B cell (primary cell): Measurements from ENCODE around the gene BPIFA1. TPM values are rescaled to one million over a fixed set of nuclear protein-coding genes. Genes with fewer than 3 reads are reported as not detected.

Source experiments
- ATAC-seq: fragments of 200-7000 bp; cut with Tn5 transposase; one replicate; pipeline ENCODE4 v1.10.0; 2021; ENCODE audit warnings: low read depth, mild to moderate bottlenecking, moderate number of reproducible peaks, moderate library complexity
- CTCF ChIA-PET: fragments of 350-600 bp; sonication (Branson Sonifier 250); formaldehyde crosslinking; loops from one replicate; lab custom pipeline; 2021; ENCODE audit warnings: antibody characterized with exemption, inconsistent platforms; lab: Charles Lee
- POLR2A ChIA-PET: fragments of 350-600 bp; sonication (Branson Sonifier 250); formaldehyde crosslinking; loops from one replicate; lab custom pipeline; 2021; ENCODE audit warnings: antibody characterized with exemption; lab: Charles Lee
- DNase-seq: peaks from one replicate; pipeline ENCODE4 v3.0.0; 2013
- H2AFZ ChIP-seq: 2 replicates; pipeline ENCODE4 v1.6.1; 2012; ENCODE audit warnings: mild to moderate bottlenecking, low read depth, low read length; ENCODE audit not compliant: insufficient read depth, poor library complexity, severe bottlenecking
- H3K27ac ChIP-seq, 2 donors: 1 replicate in 1 of 2; 2 replicates in 1 of 2; pipeline ENCODE4 v1.5.1; 2012 to 2013; ENCODE audit warnings: low read length in 2 of 2, mild to moderate bottlenecking in 2 of 2, moderate library complexity in 1 of 2
- H3K27me3 ChIP-seq, 4 experiments: fragments of 200-600 bp in 1 of 4; sonication (generic) in 1 of 4; replicated peaks in 1 of 4; 1 replicate in 2 of 4; 2 replicates in 2 of 4; pipeline versions ENCODE4 v1.6.1 to v1.7.0; 2013 to 2016; ENCODE audit warnings: low read length in 3 of 4, mild to moderate bottlenecking in 2 of 4, mixed read lengths in 1 of 4, moderate library complexity in 1 of 4; ENCODE audit not compliant: insufficient read depth in 4 of 4, control insufficient read depth in 3 of 4; ENCODE audit errors: control extremely low read depth in 1 of 4
- H3K36me3 ChIP-seq, 2 experiments: replicated peaks in 1 of 2; 1 replicate in 1 of 2; 2 replicates in 1 of 2; pipeline versions ENCODE4 v1.6.1 to v1.7.1; 2013; ENCODE audit warnings: low read length in 1 of 2; ENCODE audit not compliant: insufficient read depth in 2 of 2, control insufficient read depth in 1 of 2; ENCODE audit errors: control extremely low read depth in 1 of 2, extremely low read depth in 1 of 2
- H3K4me1 ChIP-seq, 2 donors: fragments of 200-600 bp in 1 of 2; sonication (generic) in 1 of 2; 1 replicate in 1 of 2; 2 replicates in 1 of 2; pipeline versions ENCODE4 v1.5.1 to v1.6.1; 2013 to 2017; ENCODE audit warnings: low read length in 2 of 2; ENCODE audit not compliant: control insufficient read depth in 2 of 2, insufficient read depth in 2 of 2
- H3K4me2 ChIP-seq: replicated peaks from 2 replicates; pipeline ENCODE3; 2012; ENCODE audit warnings: mild to moderate bottlenecking, low read depth, low read length; ENCODE audit not compliant: poor library complexity, severe bottlenecking
- H3K4me3 ChIP-seq, 5 experiments: fragments of 200-600 bp in 1 of 5; sonication (generic) in 1 of 5; 1 replicate in 3 of 5; 2 replicates in 2 of 5; pipeline versions ENCODE4 v1.5.1 to v1.7.0; 2011 to 2016; ENCODE audit warnings: low read length in 4 of 5, mild to moderate bottlenecking in 4 of 5, low read depth in 2 of 5, control low read depth in 1 of 5, moderate library complexity in 1 of 5; ENCODE audit not compliant: insufficient read depth in 1 of 5; ENCODE audit errors: control extremely low read depth in 1 of 5, extremely low read depth in 1 of 5
- H3K79me2 ChIP-seq: fragments of 200-600 bp; sonication (generic); one replicate; pipeline ENCODE4 v1.6.0; 2016; ENCODE audit warnings: low read length; ENCODE audit not compliant: control insufficient read depth, insufficient read depth
- H3K9ac ChIP-seq: fragments of 200-600 bp; sonication (generic); 2 replicates; pipeline ENCODE4 v1.6.1; 2017; ENCODE audit warnings: mild to moderate bottlenecking, low read length, moderate library complexity
- H3K9me3 ChIP-seq, 3 donors: one replicate each; pipeline versions ENCODE4 v1.6.1 to v1.7.1; 2013; ENCODE audit warnings: low read length in 2 of 3; ENCODE audit not compliant: control insufficient read depth in 2 of 3, insufficient read depth in 1 of 3; ENCODE audit errors: control extremely low read depth in 1 of 3
- H4K20me1 ChIP-seq: 2 replicates; pipeline ENCODE4 v1.6.0; 2012; ENCODE audit warnings: mild to moderate bottlenecking, low read length; ENCODE audit not compliant: insufficient read depth, control insufficient read depth, poor library complexity, severe bottlenecking
- H3K27ac Mint-ChIP-seq: one replicate; pipeline ENCODE4 v1.8.0; 2021; ENCODE audit warnings: mixed read lengths
- H3K27me3 Mint-ChIP-seq: one replicate; pipeline ENCODE4 v1.8.0; 2021; ENCODE audit warnings: mixed read lengths
- H3K4me1 Mint-ChIP-seq: one replicate; pipeline ENCODE4 v1.8.0; 2021; ENCODE audit warnings: mixed read lengths
- H3K4me3 Mint-ChIP-seq: one replicate; pipeline ENCODE4 v1.8.0; 2021; ENCODE audit warnings: mixed read lengths
- H3K9me3 Mint-ChIP-seq: one replicate; pipeline ENCODE4 v1.8.0; 2022; ENCODE audit warnings: mixed read lengths; ENCODE audit not compliant: insufficient read depth
- CTCF ChIP-seq: fragments of 200-600 bp; IDR thresholded peaks from one replicate; pipeline ENCODE4 v1.8.0; 2022; ENCODE audit warnings: antibody characterized with exemption, mild to moderate bottlenecking
- EZH2 ChIP-seq: IDR thresholded peaks from 2 replicates; pipeline ENCODE4 v1.6.1; 2012; ENCODE audit warnings: borderline replicate concordance, low read depth, mild to moderate bottlenecking, moderate library complexity, low read length; ENCODE audit not compliant: insufficient read depth, poor library complexity, severe bottlenecking
- WGBS: methylation state at CpG from one replicate; pipeline ENCODE4 v1.1.5; 2013; ENCODE audit warnings: missing lambda C conversion rate; ENCODE audit not compliant: insufficient coverage; 5-methylcytosine and 5-hydroxymethylcytosine counted together
- intact Hi-C: fragments of 100-400 bp; cut with micrococcal nuclease; formaldehyde crosslinking; loops from one replicate; pipeline ENCODE4 v1.10.0; 2022
- polyA plus RNA-seq: library from polyadenylated mRNA; depleted of rRNA; stranded (reverse); fragments of >200 nt; gene quantifications from 2 replicates; pipeline ENCODE4 v1.2.3, GENCODE V29; 2012
- total RNA-seq, 2 donors: library from RNA; stranded (reverse); fragments of 120-200 nt in 1 of 2; gene quantifications; 1 replicate in 1 of 2; 2 replicates in 1 of 2; pipeline versions ENCODE4 v1.2.3 to v1.2.4, GENCODE V29; 2013 to 2022

Gene BPIFA1
- total and polyA plus RNA-seq, 2 donors (not counting 1 experiment from before 2014, with no cell fraction given): not detected

- intact Hi-C loops: no loop called here
- no peak overlapping the region for H3K4me3 ChIP-seq
- H2AFZ ChIP-seq: no peak overlapping the region
- Mint-ChIP-seq H3K9me3 (no peaks in the 10 kb centered on the region), H3K4me3 (no peak overlapping the region), H3K27me3 (peaks cover 38% of the 10 kb centered on the region), H3K27ac (no peak overlapping the region), H3K4me1 (no peaks in the 10 kb centered on the region)
- H3K4me1 ChIP-seq: no peaks in the 10 kb centered on the region
- no peaks in the 10 kb centered on the region for H4K20me1 ChIP-seq
- ATAC-seq: no peak
- H3K9ac ChIP-seq: no peak overlapping the region
- no peak overlapping the region for H3K4me2 ChIP-seq
- no peak overlapping the region for H3K27ac ChIP-seq
- DNase-seq: no peak
- H3K9me3 ChIP-seq: no peaks in the 10 kb centered on the region
- H3K27me3 ChIP-seq: peaks cover 0 to 15% (median 2%) of the 10 kb centered on the region in 4 experiments
- ChIA-PET POLR2A (no interaction called here), CTCF (no interaction called here)
- WGBS: 53% methylated on average over 6 of the region's 6 CpGs
- TF ChIP-seq CTCF: no peak
- TF ChIP-seq EZH2: no peak
- no peaks in the 10 kb centered on the region for H3K36me3 ChIP-seq
- no peaks in the 10 kb centered on the region for H3K79me2 ChIP-seq
These were observed 6.0 kb upstream of the BPIFA1 start for GRCh38 chr20:33229843-33230242.

GRCh38 chr20:33231237-33231636 is 4.6 kb upstream of the BPIFA1 start:
- Mint-ChIP-seq H3K9me3 (no peaks in the 10 kb centered on the region), H3K27me3 (peaks cover 29% of the 10 kb centered on the region), H3K4me1 (no peaks in the 10 kb centered on the region), H3K4me3 (no peak overlapping the region), H3K27ac (no peak overlapping the region)
- 61% methylated on average over 6 of the region's 7 CpGs for WGBS
- H3K79me2 ChIP-seq: no peaks in the 10 kb centered on the region
- intact Hi-C loops: no loop called here
- H3K4me3 ChIP-seq: no peak overlapping the region
- CTCF ChIA-PET: no interaction called here
- H3K9me3 ChIP-seq: no peaks in the 10 kb centered on the region
- peaks cover 0 to 11% (median 2%) of the 10 kb centered on the region in 4 experiments for H3K27me3 ChIP-seq
- H2AFZ ChIP-seq: no peak overlapping the region
- no peak for TF ChIP-seq EZH2
- TF ChIP-seq CTCF: no peak
- no peaks in the 10 kb centered on the region for H3K36me3 ChIP-seq
- no peaks in the 10 kb centered on the region for H4K20me1 ChIP-seq
- ATAC-seq: no peak
- H3K4me2 ChIP-seq: no peak overlapping the region
- POLR2A ChIA-PET: no interaction called here
- DNase-seq: no peak
- no peak overlapping the region for H3K9ac ChIP-seq
- H3K4me1 ChIP-seq: no peaks in the 10 kb centered on the region
- H3K27ac ChIP-seq: no peak overlapping the region
